Lung (tissue), 12 donors: ENCODE data around the gene FRAT1. TPM values are rescaled to one million over a fixed set of nuclear protein-coding genes. Genes with fewer than 3 reads are reported as not detected.

Source experiments
- ATAC-seq: fragments of 200-7000 bp; cut with Tn5 transposase; one replicate; pipeline ENCODE4 v1.9.1; 2020; ENCODE audit warnings: moderate number of reproducible peaks; ENCODE audit not compliant: insufficient read depth, low FRiP score
- DNase-seq, 3 donors: peaks; one replicate each; pipeline ENCODE4 v3.0.0-alpha.2; 2013 to 2017
- H3K27ac ChIP-seq, 2 donors: one replicate each; pipeline ENCODE4 v1.5.1; 2013; ENCODE audit warnings: mild to moderate bottlenecking in 2 of 2, moderate library complexity in 2 of 2, control low read depth in 1 of 2, inconsistent platforms in 1 of 2, low read depth in 1 of 2, low read length in 1 of 2
- H3K27me3 ChIP-seq, 3 donors: one replicate each; pipeline ENCODE4 v1.5.1; 2013; ENCODE audit warnings: low read length in 2 of 3; ENCODE audit not compliant: control insufficient read depth in 3 of 3, insufficient read depth in 3 of 3
- H3K36me3 ChIP-seq, 4 donors: one replicate each; pipeline ENCODE4 v1.5.1; 2013; ENCODE audit warnings: low read length in 4 of 4, mild to moderate bottlenecking in 1 of 4, moderate library complexity in 1 of 4; ENCODE audit not compliant: control insufficient read depth in 4 of 4, insufficient read depth in 4 of 4
- H3K4me1 ChIP-seq, 5 donors: one replicate each; pipeline ENCODE4 v1.5.1; 2013; ENCODE audit warnings: low read length in 5 of 5, mild to moderate bottlenecking in 2 of 5, moderate library complexity in 1 of 5; ENCODE audit not compliant: control insufficient read depth in 5 of 5, insufficient read depth in 5 of 5
- H3K4me3 ChIP-seq: one replicate; pipeline ENCODE4 v1.5.1; 2013; ENCODE audit warnings: mild to moderate bottlenecking, control low read depth, moderate library complexity
- H3K9ac ChIP-seq, 2 donors: one replicate each; pipeline ENCODE4 v1.5.1; 2013; ENCODE audit warnings: low read length in 2 of 2, control low read depth in 1 of 2; ENCODE audit not compliant: insufficient read depth in 1 of 2
- H3K9me3 ChIP-seq, 4 donors: one replicate each; pipeline ENCODE4 v1.5.1; 2013; ENCODE audit warnings: low read length in 3 of 4, mild to moderate bottlenecking in 1 of 4, moderate library complexity in 1 of 4; ENCODE audit not compliant: control insufficient read depth in 4 of 4, insufficient read depth in 3 of 4
- WGBS, 2 donors: extraction: QIAGEN DNeasy Blood & Tissue Kit; methylation state at CpG; one replicate each; pipeline ENCODE4 v1.1.7; 2013; 5-methylcytosine and 5-hydroxymethylcytosine counted together
- polyA plus RNA-seq, 2 donors: library from polyadenylated mRNA; stranded (reverse); fragments of 200-250 nt; gene quantifications; one replicate each; pipeline ENCODE4 v1.2.1, GENCODE V29; 2013
- total RNA-seq, 2 donors: library from RNA; depleted of rRNA in 1 of 2; stranded (reverse); fragments of >200 nt in 1 of 2; gene quantifications; one replicate each; pipeline ENCODE4 v1.2.1, GENCODE V29; 2014 to 2021
- TF ChIP-seq, protein P1 (sequence below): IDR thresholded peaks from 2 replicates; pipeline ENCODE4 v1.5.1; 2012; ENCODE audit warnings: mild to moderate bottlenecking; ENCODE audit errors: control extremely low read depth, extremely low read depth
- donor health status: control.
- donor health status: control.
- donor health status: Bipolar disorder and iron deficiency.
- donor health status: healthy.
- donor health status: DM: yes; HTN: yes; CAD: no.

Gene FRAT1
- total and polyA plus RNA-seq, 4 donors = 2.3 to 14.3 (median 7.5) TPM

DNA sequence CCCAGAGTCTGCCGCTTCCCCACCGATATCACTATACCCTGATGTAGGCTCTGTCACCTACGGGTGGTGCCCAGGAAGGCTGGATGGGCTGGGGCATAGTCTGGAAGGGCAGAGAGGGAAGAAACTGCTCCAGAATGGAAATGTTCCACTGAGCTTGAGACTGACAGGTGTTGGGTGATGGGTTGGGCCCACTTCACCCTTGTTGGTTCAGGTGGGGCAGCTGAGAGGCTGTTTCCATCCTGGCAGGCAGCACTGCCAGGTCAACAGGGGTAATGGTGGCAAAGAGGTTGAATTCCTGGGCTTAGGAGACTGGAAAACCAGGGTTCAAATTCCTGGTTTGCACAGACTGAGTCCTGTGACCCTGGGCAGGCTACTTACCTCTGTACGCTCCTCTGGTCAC lies 44.0 kb downstream of the FRAT1 start:
- peak overlapping the region in 1 of 2 donors; percentile 39 for H3K27ac ChIP-seq
- no peak overlapping the region for H3K4me3 ChIP-seq
- peaks cover 0 to 11% (median 0%) of the 10 kb centered on the region in 5 donors for H3K4me1 ChIP-seq
- H3K36me3 ChIP-seq = peaks cover 0 to 40% (median 21%) of the 10 kb centered on the region in 4 donors
- no peak overlapping the region for H3K9ac ChIP-seq
- WGBS, 2 donors = 83 to 86% methylated on average over 4 of the region's 4 CpGs
- ATAC-seq = no peak
- no peak for DNase-seq
- no peaks in the 10 kb centered on the region for H3K27me3 ChIP-seq
- no peaks in the 10 kb centered on the region for H3K9me3 ChIP-seq
- TF ChIP-seq, protein P1, sequence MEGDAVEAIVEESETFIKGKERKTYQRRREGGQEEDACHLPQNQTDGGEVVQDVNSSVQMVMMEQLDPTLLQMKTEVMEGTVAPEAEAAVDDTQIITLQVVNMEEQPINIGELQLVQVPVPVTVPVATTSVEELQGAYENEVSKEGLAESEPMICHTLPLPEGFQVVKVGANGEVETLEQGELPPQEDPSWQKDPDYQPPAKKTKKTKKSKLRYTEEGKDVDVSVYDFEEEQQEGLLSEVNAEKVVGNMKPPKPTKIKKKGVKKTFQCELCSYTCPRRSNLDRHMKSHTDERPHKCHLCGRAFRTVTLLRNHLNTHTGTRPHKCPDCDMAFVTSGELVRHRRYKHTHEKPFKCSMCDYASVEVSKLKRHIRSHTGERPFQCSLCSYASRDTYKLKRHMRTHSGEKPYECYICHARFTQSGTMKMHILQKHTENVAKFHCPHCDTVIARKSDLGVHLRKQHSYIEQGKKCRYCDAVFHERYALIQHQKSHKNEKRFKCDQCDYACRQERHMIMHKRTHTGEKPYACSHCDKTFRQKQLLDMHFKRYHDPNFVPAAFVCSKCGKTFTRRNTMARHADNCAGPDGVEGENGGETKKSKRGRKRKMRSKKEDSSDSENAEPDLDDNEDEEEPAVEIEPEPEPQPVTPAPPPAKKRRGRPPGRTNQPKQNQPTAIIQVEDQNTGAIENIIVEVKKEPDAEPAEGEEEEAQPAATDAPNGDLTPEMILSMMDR = no peak

DNA sequence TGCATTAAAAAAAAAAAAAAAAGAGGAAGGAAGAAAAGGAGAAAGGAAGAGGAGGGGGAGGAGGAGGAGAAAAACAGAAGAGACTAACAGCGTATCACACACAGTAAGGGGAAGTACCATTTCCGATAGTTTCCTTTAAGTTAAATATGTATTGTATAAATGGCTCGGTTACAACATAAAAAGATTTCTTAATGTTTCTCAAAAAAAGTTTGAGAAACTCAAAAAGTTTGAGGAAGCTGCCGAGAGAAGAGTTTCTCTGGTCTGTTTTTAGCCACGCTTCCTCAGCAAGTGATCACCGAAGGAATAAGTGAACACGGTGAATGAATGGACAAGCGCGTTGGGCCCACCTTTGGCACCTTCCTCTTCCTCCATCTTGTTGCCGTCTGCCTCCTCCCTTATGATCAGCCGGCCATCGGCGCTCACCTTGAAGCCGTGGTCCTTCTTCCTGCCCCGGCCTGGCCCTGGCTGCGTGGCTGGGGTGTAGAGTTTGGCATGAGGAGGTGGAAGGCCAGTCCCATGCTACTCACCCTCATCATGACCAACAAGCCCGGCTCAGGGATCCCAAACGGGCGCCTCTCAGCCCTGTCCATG lies 46.8 kb downstream of the FRAT1 start:
- H3K4me1 ChIP-seq = peaks cover 0 to 11% (median 0%) of the 10 kb centered on the region in 5 donors
- DNase-seq (peak in 1 of 3 donors; percentile 9), ATAC-seq (peak; percentile 63)
- H3K36me3 ChIP-seq = peaks cover 4 to 46% (median 25%) of the 10 kb centered on the region in 4 donors
- no peak overlapping the region for H3K9ac ChIP-seq
- no peak overlapping the region for H3K4me3 ChIP-seq
- H3K9me3 ChIP-seq = no peaks in the 10 kb centered on the region
- TF ChIP-seq, protein P1 = no peak
- H3K27ac ChIP-seq = peak overlapping the region in 1 of 2 donors; percentile 80
- no peaks in the 10 kb centered on the region for H3K27me3 ChIP-seq
- WGBS, 2 donors = 36 to 63% methylated on average over 19 of the region's 19 CpGs

DNA sequence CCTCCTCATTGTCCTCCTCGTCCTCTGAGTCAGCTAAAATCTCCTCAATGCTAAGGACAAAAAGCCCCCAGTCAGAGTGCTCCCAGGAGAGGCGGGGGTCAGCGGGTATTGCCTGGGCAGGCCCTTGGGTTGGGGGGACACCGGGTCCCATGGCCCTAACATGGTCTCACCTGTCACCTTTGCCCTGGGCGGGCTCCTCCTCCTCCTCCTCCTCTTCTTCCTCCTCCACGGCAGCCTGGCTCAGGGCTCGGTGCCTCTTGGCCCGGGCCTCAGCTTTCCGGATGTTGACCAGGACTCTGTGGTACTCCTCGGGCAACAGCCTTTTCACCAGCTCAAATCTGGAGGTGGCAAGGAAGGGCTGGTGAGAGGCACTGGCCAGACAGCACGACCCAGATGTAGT lies 47.5 kb downstream of the FRAT1 start:
- peak overlapping the region in 1 of 2 donors; percentile 80 for H3K27ac ChIP-seq
- no peaks in the 10 kb centered on the region for H3K27me3 ChIP-seq
- TF ChIP-seq, protein P1 = no peak
- WGBS, 2 donors = 80 to 87% methylated on average over 11 of the region's 11 CpGs
- ATAC-seq (no peak), DNase-seq (no peak)
- no peaks in the 10 kb centered on the region for H3K9me3 ChIP-seq
- no peak overlapping the region for H3K9ac ChIP-seq
- peaks cover 0 to 11% (median 0%) of the 10 kb centered on the region in 5 donors for H3K4me1 ChIP-seq
- H3K4me3 ChIP-seq = no peak overlapping the region
- peaks cover 4 to 53% (median 26%) of the 10 kb centered on the region in 4 donors for H3K36me3 ChIP-seq
